ENCODE measurements around the gene SQSTM1.
A peak's percentile ranks its signal among the peaks of the same experiment; 100 is the strongest.

The SQSTM1 gene

GRCh38 chr5:179801304-179802206, 19.1 kb upstream of the SQSTM1 start:
- in situ Hi-C loops (cut with HindIII; ENCODE audit: low sequenced_read_pairs), result no loop called here
- H3K4me3 ChIP-seq (ENCODE audit: low read depth, low read length), result no peak overlapping the region
- no peak for DNase-seq (ENCODE audit: low read depth)
- peak; percentile 44 for TF ChIP-seq CTCF (IDR thresholded peaks at IDR 0.05; ENCODE audit: low read depth, low read length, missing control alignments)

GRCh38 chr5:179802207-179802883, 18.4 kb upstream of the SQSTM1 start:
- H3K4me3 ChIP-seq (ENCODE audit: low read depth, low read length), result no peak overlapping the region
- DNase-seq (ENCODE audit: low read depth), result no peak
- in situ Hi-C loops (cut with HindIII; ENCODE audit: low sequenced_read_pairs), result no loop called here
- TF ChIP-seq CTCF (IDR thresholded peaks at IDR 0.05; ENCODE audit: low read depth, low read length, missing control alignments), result no peak

GRCh38 chr5:179802950-179803562, 17.6 kb upstream of the SQSTM1 start:
- H3K4me3 ChIP-seq (ENCODE audit: low read depth, low read length), result no peak overlapping the region
- no peak for DNase-seq (ENCODE audit: low read depth)
- no peak for TF ChIP-seq CTCF (IDR thresholded peaks at IDR 0.05; ENCODE audit: low read depth, low read length, missing control alignments)
- in situ Hi-C loops (cut with HindIII; ENCODE audit: low sequenced_read_pairs), result no loop called here

- no peak for DNase-seq (ENCODE audit: low read depth)
- in situ Hi-C loops (cut with HindIII; ENCODE audit: low sequenced_read_pairs), result no loop called here
- no peak for TF ChIP-seq CTCF (IDR thresholded peaks at IDR 0.05; ENCODE audit: low read depth, low read length, missing control alignments)
- no peak overlapping the region for H3K4me3 ChIP-seq (ENCODE audit: low read depth, low read length)
Measured at GRCh38 chr5:179803651-179804554, 16.8 kb upstream of the SQSTM1 start.

GRCh38 chr5:179804555-179804947, 16.2 kb upstream of the SQSTM1 start:
- H3K4me3 ChIP-seq (ENCODE audit: low read depth, low read length), result peak overlapping the region; percentile 72
- DNase-seq (ENCODE audit: low read depth), result no peak
- in situ Hi-C loops (cut with HindIII; ENCODE audit: low sequenced_read_pairs), result no loop called here
- TF ChIP-seq CTCF (IDR thresholded peaks at IDR 0.05; ENCODE audit: low read depth, low read length, missing control alignments), result no peak

Measured in astrocyte of the cerebellum (primary cell).